GM12878 (cell line): ENCODE data around the gene PHLDA2. TPM values are rescaled to one million over a fixed set of nuclear protein-coding genes. Genes with fewer than 3 reads are reported as not detected.

Experiments used
- PAX8 ChIP-seq: fragments of 450-650 bp; IDR thresholded peaks from 2 replicates; pipeline ENCODE4 v1.6.1; 2017; ENCODE audit warnings: mild to moderate bottlenecking, moderate library complexity
- TAF1 ChIP-seq: IDR thresholded peaks from 2 replicates; pipeline ENCODE4 v1.6.1; 2011; ENCODE audit warnings: mild to moderate bottlenecking, low read depth, low read length, borderline replicate concordance
- ZBED1 ChIP-seq: IDR thresholded peaks from 2 replicates; pipeline ENCODE4 v1.6.1; 2016; ENCODE audit warnings: borderline replicate concordance
- polyA plus RNA-seq, 11 experiments: library from polyadenylated mRNA; depleted of rRNA in 4 of 11; unstranded in 6 of 11; stranded (reverse) in 5 of 11; fragments of >200 nt; fragmentation: Nextera tagmentation in 4 of 11; fragmentation: Illumina TruSeq in 1 of 11; extraction: Ambion mirVana in 4 of 11; extraction: Trizol in 1 of 11; gene quantifications; 1 replicate in 1 of 11; 2 replicates in 10 of 11; pipeline versions ENCODE4 v1.2.1 to v1.2.3, GENCODE V29; 2011 to 2016; ENCODE audit warnings: inconsistent platforms in 2 of 11, missing spikeins in 2 of 11, low read depth in 1 of 11
- total RNA-seq, 4 experiments: library from RNA; depleted of rRNA in 3 of 4; stranded (reverse); fragments of >200 nt in 3 of 4; fragmentation: Illumina TruSeq in 1 of 4; extraction: Trizol in 1 of 4; gene quantifications; 2 replicates each; pipeline versions ENCODE4 v1.2.1 to v1.2.3, GENCODE V29; 2013 to 2021
- TF ChIP-seq, protein P1 (sequence below): fragments of 150-350 bp; IDR thresholded peaks from 2 replicates; pipeline ENCODE4 v1.6.1; 2016; ENCODE audit warnings: low read depth, low read length
- TF ChIP-seq, protein P2 (sequence below): fragments of 450-650 bp; IDR thresholded peaks from 2 replicates; pipeline ENCODE4 v1.6.1; 2017; ENCODE audit warnings: mild to moderate bottlenecking, moderate library complexity
- TF ChIP-seq, protein P3 (sequence below): IDR thresholded peaks from 2 replicates; pipeline ENCODE4 v1.6.1; 2011; ENCODE audit warnings: borderline replicate concordance, low read depth, mild to moderate bottlenecking, moderate library complexity, mixed read lengths, low read length; ENCODE audit not compliant: insufficient read depth; ENCODE audit errors: extremely low read length

The PHLDA2 gene
- total and polyA plus RNA-seq, 10 of the 15 experiments (the other 5 are each of a cell fraction or from before 2014, with no cell fraction given), result 0.15 to 0.49 (median 0.16) TPM; not detected in 7

DNA sequence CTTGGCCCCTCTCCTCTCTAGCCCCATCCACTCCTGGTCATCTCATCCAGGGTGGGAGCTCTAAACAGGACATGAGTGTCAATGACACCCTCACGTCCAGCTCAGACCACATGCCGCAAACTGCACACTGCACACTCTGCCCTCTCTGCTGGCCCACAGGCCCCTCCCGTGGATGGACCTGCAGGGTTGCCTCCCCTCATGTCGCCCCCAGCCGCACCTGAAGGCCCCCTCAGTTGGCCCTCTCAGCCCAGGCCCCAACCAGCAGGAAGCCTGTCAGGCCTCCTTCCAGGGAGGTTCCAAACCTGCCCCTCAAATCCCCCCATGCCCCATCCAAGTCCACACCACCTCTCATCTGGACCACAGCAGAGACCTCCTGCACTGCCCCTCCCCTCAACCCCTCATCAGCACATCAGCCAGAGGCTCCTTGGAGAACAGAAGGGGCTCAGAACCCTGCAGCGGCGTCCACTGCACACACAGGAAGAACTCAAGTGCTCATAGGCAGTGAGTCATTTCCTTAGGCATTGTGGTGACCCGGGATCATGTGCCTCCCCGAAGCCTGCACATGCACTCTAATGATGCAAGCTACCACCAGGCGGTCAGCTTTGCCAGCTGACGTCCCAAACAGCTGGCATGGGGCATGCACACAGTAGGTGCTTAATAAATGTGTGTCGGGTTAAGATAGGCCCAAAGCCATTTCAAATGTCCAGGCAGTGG is 30.7 kb downstream of the PHLDA2 start (continued):
- TF ChIP-seq, protein P1, sequence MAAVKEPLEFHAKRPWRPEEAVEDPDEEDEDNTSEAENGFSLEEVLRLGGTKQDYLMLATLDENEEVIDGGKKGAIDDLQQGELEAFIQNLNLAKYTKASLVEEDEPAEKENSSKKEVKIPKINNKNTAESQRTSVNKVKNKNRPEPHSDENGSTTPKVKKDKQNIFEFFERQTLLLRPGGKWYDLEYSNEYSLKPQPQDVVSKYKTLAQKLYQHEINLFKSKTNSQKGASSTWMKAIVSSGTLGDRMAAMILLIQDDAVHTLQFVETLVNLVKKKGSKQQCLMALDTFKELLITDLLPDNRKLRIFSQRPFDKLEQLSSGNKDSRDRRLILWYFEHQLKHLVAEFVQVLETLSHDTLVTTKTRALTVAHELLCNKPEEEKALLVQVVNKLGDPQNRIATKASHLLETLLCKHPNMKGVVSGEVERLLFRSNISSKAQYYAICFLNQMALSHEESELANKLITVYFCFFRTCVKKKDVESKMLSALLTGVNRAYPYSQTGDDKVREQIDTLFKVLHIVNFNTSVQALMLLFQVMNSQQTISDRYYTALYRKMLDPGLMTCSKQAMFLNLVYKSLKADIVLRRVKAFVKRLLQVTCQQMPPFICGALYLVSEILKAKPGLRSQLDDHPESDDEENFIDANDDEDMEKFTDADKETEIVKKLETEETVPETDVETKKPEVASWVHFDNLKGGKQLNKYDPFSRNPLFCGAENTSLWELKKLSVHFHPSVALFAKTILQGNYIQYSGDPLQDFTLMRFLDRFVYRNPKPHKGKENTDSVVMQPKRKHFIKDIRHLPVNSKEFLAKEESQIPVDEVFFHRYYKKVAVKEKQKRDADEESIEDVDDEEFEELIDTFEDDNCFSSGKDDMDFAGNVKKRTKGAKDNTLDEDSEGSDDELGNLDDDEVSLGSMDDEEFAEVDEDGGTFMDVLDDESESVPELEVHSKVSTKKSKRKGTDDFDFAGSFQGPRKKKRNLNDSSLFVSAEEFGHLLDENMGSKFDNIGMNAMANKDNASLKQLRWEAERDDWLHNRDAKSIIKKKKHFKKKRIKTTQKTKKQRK, result no peak
- TF ChIP-seq ZBED1 (no peak), PAX8 (no peak), TAF1 (no peak)
- TF ChIP-seq, protein P2, sequence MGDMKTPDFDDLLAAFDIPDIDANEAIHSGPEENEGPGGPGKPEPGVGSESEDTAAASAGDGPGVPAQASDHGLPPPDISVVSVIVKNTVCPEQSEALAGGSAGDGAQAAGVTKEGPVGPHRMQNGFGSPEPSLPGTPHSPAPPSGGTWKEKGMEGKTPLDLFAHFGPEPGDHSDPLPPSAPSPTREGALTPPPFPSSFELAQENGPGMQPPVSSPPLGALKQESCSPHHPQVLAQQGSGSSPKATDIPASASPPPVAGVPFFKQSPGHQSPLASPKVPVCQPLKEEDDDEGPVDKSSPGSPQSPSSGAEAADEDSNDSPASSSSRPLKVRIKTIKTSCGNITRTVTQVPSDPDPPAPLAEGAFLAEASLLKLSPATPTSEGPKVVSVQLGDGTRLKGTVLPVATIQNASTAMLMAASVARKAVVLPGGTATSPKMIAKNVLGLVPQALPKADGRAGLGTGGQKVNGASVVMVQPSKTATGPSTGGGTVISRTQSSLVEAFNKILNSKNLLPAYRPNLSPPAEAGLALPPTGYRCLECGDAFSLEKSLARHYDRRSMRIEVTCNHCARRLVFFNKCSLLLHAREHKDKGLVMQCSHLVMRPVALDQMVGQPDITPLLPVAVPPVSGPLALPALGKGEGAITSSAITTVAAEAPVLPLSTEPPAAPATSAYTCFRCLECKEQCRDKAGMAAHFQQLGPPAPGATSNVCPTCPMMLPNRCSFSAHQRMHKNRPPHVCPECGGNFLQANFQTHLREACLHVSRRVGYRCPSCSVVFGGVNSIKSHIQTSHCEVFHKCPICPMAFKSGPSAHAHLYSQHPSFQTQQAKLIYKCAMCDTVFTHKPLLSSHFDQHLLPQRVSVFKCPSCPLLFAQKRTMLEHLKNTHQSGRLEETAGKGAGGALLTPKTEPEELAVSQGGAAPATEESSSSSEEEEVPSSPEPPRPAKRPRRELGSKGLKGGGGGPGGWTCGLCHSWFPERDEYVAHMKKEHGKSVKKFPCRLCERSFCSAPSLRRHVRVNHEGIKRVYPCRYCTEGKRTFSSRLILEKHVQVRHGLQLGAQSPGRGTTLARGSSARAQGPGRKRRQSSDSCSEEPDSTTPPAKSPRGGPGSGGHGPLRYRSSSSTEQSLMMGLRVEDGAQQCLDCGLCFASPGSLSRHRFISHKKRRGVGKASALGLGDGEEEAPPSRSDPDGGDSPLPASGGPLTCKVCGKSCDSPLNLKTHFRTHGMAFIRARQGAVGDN, result peak; percentile 59; the same call in 1 of the 2 replicates
- TF ChIP-seq, protein P3, sequence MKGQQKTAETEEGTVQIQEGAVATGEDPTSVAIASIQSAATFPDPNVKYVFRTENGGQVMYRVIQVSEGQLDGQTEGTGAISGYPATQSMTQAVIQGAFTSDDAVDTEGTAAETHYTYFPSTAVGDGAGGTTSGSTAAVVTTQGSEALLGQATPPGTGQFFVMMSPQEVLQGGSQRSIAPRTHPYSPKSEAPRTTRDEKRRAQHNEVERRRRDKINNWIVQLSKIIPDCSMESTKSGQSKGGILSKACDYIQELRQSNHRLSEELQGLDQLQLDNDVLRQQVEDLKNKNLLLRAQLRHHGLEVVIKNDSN, result peak; percentile 34
- TF ChIP-seq, all 136 proteins: peak for 13
